C4-2B (cell line): ENCODE measurements around the gene RPUSD2.

Source experiments
- H3K27ac ChIP-seq: fragments of 450-650 bp; 2 replicates; pipeline ENCODE4 v1.5.1; 2017
- ZFX ChIP-seq: fragments of 450-650 bp; IDR thresholded peaks from 2 replicates; pipeline ENCODE4 v1.6.1; 2017
- TF ChIP-seq, protein P1 (sequence below): fragments of 450-650 bp; conservative IDR thresholded peaks from 2 replicates; pipeline ENCODE4 v1.5.1; 2017; ENCODE audit warnings: mild to moderate bottlenecking

RPUSD2 gene

DNA sequence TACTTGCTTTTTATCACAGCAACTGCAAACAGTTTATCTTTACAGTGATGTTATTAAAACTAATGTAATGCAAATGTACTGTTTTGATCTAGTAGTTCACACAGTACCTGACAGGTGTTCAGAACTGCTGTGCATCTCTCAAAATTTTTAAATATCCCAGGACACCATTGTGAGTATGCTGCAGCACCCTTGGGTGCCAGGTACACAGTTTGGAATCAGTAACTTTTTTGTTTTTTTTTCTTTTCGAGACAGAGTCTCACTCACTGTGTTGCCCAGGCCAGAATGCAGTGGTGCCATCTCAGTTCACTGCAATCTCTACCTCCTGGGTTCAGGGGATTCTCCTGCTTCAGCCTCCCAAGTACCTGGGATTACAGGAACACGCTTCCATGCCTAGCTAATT lies 27.9 kb downstream of the RPUSD2 start:
- H3K27ac ChIP-seq = no peak overlapping the region
- TF ChIP-seq, protein P1, sequence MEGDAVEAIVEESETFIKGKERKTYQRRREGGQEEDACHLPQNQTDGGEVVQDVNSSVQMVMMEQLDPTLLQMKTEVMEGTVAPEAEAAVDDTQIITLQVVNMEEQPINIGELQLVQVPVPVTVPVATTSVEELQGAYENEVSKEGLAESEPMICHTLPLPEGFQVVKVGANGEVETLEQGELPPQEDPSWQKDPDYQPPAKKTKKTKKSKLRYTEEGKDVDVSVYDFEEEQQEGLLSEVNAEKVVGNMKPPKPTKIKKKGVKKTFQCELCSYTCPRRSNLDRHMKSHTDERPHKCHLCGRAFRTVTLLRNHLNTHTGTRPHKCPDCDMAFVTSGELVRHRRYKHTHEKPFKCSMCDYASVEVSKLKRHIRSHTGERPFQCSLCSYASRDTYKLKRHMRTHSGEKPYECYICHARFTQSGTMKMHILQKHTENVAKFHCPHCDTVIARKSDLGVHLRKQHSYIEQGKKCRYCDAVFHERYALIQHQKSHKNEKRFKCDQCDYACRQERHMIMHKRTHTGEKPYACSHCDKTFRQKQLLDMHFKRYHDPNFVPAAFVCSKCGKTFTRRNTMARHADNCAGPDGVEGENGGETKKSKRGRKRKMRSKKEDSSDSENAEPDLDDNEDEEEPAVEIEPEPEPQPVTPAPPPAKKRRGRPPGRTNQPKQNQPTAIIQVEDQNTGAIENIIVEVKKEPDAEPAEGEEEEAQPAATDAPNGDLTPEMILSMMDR = no peak
- TF ChIP-seq ZFX = no peak

DNA sequence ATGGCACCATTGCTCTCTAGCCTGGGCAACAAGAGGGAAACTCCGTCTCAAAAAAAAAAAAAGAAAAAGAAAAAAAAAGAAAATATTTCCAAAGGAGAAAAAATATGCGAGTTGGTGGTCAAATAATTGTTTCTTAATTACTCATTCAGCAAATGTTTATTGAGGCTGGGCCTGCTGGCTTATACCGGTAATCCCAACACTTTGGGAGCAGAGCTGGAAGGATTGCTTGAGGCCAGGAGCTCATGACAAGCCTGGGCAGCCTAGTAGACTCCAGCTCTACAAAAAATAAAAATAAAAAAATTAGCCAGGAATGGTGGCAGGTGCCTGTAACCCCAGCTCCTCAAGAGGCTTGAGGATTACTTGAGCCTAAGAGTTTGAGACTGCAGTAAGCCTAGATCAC lies 29.0 kb downstream of the RPUSD2 start:
- TF ChIP-seq ZFX = no peak
- TF ChIP-seq, protein P1 = no peak
- no peak overlapping the region for H3K27ac ChIP-seq

DNA sequence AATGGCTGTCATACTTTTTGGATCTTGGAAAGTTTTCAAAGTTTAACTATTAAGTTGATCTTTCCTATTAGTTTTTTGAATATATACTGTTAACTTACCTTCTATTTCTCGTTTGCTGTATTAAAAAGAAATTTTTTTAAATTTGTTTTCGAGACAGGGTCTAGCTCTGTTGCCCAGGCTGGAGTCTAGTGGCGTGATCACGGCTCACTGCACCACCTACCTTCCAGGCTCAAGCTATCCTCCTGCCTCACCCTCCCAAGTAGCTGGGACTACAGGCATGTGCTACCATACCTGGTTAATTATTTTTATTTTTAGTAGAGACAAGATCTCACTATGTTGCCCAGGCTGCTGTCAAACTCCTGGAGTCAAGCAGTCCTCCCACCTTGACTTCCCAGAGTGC lies 29.6 kb downstream of the RPUSD2 start:
- TF ChIP-seq ZFX = no peak
- TF ChIP-seq, protein P1 = no peak
- H3K27ac ChIP-seq = no peak overlapping the region

DNA sequence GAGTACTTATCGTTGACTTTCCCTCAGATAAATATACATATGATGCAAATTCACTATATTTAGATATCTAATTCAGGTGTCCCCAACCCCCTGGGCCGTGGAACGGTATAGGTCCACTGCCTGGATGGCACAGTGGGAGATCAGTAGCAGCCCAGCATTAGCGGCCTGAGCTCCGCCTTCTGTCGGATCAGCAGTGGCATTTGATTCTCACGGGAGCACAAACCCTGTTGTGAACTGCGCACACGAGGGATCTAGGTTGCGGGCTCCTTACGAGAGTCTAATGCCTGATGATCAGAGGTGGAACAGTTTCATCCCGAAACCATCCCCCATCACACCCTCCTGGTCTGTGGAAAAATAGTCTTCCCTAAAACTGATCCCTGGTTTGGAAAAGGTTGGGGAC lies 31.9 kb downstream of the RPUSD2 start:
- no peak for TF ChIP-seq ZFX
- TF ChIP-seq, protein P1 = no peak
- no peak overlapping the region for H3K27ac ChIP-seq

DNA sequence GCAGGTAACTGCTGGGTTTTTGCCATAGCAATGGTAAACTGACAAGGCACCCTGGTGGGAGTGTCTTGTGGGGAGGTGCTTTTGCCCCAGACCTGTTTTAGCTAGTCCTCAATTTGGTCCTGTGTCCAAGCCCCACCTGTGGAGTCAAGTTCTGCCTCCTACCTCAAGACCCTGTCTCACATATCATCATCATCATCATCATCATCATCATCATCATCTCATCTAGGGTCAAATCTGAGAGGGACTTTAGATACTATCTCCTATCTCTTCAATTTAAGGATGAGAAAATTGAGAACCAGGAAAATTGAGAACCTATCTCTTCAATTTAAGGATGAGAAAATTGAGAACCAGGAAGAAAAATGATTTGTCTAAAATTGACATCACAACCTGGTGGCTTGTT lies 34.8 kb downstream of the RPUSD2 start:
- TF ChIP-seq, protein P1 = no peak
- TF ChIP-seq ZFX = no peak
- no peak overlapping the region for H3K27ac ChIP-seq

DNA sequence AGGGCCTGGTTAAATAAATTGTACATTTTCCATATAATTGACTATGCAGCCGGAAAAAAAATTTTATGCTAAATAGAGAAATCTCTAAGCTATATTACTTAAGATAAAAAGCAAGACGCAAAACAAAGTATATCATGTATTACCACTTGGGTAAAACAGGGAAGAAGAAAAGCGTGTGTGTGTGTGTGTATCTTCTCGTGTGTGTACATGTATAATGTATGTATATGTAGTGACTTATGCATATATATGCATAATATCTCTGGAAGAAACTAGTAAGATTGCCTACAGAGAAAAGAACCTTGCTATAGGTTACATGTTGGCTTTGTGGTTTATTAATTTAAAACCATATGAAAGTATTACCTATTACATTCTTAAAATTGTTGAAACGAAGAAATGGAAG lies 44.0 kb downstream of the RPUSD2 start:
- H3K27ac ChIP-seq = no peak overlapping the region
- no peak for TF ChIP-seq ZFX
- TF ChIP-seq, protein P1 = no peak

DNA sequence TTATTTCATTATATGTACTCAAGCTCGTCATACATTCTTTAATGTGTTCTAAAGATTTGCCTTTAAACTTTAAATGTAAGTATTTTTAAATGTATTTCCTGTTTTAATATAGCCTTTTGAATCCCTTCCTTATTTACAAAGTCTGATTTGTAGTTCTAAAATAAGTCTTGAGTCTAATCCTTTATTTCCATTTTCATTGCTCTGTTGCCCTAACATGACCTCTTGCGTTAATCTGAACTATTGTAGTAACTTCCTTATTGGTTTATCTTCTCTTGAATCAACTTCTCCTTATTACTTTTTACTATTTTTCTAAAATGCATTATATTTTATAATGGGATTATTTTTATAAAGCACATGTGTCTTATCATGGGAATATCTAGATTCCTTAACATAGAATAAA lies 48.9 kb downstream of the RPUSD2 start:
- TF ChIP-seq, protein P1 = no peak
- TF ChIP-seq ZFX = no peak
- no peak overlapping the region for H3K27ac ChIP-seq
